GM19395 (cell line): ENCODE data around the gene PGF.

Experiments
- ATAC-seq: cut with Tn5 transposase; IDR thresholded peaks from one replicate; pipeline ENCODE4 v1.9.1; 2021; ENCODE audit warnings: mild to moderate bottlenecking, moderate library complexity; ENCODE audit not compliant: unreplicated experiment

Gene PGF

DNA sequence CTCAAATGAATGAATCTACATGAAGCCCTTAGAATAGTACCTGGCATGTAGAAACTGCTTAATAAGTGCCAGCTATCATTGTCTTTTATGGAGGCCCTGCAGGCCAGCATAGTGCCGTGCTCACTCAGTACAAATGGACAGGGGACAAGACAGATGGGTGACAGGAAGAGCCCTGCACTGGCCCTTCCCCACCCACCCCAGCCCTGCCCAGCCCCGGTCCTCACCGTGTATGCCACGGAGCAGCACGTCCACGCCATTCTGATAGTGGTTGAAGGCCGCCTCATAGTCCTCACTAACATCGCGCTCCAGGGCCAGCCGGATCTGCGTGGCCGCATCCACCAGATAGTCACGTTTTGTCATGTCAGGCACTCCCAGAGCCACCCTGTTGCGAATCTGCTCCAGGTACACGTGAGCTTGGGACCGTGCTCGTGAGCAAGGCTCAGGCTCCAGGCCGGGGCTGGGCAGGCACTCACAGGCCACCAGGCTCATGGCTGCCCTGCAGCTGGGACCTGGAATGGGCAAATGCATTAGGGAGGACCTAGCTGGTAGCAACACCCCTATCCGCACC lies 34.3 kb downstream of the PGF start:
- no peak for ATAC-seq

DNA sequence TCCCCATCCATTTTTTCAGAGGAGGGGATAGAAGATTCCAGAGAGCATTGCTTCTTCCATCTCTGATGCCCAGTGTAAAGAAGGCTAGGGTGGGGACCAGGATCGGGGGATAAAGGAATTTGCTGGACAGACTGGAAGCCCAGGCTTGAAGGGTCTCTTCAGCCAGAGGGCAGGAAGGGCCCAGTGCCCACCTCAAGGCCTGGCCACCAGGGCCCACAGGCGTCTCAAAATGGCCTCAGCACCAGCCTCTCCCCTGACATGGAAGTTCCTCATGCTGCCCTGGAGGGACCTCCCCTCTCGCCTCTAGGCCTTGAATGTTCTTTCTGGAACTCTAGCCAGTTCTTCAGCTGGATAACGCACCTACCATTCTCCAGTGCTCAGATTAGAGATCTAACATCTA lies 35.1 kb downstream of the PGF start:
- ATAC-seq, result no peak

DNA sequence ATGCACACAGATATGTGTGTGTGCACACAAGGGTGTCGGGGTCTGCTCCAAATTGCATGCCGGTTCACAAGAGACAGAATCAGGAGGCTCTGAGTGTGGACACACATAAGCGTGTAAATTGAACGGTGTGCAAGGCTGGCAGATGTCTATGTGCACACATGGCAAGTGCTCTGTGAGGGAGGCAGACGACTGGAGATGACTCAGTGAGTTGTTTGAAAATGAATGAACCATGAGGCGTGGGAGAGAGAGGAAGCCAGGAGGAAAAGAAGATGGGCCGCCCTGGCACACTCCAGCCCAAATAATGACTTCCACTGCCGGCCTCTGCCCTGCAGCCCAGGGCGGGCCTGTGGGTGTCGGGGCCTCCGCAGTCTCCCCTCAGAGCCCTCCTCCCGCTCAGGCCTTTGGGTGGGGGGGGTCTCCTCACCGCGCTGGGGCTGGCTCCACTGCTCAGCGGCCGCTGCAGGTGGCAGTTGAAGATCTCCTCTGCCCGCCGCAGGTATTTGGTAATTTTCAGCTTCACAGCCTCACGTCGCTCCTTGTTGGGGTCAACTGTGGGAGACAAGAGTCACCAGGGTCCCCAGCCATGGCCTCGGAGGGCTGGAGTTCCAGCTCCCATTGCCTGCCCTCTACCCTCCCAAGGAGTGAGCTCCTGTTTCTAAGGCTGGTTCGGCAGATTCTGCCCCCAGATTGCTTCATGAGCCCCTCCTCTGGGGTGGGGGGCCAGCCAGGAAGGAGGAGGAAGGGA lies 35.8 kb downstream of the PGF start:
- no peak for ATAC-seq

DNA sequence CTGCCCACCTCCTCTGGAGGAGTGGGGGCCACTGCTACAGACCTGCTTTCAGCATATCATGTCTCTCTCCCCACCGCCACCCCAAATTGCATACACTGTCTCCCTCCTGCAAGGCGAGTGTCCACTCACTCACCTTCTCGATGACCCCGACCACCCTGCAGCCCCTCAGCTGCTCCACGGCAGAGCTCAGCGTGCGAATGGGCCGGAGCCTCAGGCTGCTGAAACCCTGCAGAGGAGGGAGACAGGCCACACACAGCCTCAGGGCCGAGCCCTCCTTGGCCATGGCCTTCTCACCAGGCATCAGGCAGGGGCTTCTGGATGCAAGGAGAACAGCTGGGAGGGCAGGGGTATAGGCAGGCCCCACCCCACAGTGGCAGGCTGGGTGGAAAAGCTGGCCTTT lies 37.0 kb downstream of the PGF start:
- no peak for ATAC-seq

DNA sequence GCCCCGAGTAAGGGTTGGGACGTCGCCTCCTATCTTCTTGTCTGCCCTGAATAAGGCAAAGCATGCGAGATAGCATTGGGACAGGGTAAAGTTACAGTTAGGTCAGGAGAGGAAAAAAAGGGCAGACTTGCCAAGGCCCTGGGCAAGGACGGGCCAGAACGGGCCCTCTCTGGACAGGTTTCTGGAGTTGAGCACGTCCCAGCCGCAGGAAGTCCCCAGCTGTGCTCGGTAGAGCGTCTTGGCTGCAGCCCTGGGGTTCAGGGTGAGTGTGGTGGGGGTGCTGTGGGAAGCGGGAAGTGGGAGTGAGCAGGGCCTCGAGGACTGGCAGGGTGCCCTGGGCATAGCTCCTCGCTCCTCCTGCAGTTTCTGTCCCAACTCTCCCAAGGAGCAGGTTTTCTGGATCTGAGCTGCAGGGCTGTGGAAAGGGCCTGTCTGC lies 37.7 kb downstream of the PGF start:
- no peak for ATAC-seq

DNA sequence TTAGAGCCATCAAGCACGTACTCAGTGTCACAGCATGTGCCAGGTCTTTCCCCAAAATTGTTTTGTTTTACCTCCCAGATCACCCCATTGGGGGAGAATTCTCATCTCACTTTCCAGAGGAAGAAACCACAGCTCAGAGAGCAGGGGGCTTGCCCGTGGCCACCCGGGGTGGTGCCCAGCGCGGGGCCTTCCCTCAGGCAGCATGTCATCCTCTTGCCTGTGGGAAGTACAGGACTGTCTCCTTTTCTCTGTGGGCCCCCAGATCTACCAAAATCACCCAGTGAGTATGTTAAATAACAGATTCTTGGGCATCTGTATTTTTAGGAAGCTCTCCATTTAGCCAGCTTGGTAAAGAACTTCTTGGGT lies 38.2 kb downstream of the PGF start:
- ATAC-seq, result no peak

DNA sequence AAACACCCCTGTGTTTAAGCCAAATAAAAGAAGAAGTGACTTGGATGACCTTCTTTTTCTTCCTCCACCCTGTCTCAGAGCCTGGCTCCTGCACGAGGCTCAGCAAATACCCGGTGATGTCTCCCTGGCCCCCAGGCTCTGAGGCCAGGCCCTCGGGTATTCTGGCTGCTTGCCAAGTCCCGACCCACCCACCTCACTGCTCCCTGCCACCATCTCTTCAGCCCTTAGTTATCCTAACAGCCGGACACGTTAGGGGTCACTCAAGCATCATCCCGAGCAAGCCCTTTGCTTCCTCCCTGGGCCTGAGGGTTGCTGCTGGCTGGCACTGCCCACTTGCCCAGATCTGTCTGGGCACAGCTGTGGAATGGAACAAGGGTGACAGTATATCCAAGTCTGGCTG lies 39.6 kb downstream of the PGF start:
- ATAC-seq, result no peak

DNA sequence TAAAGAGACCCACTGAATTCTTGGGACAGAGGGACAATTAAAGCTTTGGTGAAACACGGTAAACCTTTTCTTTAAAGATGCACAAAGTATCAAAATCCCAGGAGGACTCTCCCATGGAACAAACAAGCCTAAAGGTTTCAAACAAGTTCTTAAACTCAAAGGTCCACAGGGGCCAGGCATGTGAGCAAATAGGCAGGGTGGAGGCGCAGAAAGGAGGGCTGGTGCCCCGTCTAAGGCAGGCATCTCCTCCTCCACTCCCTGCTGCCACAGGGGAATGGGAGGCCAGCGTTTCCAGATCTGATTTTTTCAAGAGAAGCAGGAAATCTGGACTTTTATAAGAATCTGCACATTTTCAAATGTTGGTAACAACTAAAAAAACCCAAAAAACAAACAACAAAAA lies 40.0 kb downstream of the PGF start:
- ATAC-seq, result no peak

DNA sequence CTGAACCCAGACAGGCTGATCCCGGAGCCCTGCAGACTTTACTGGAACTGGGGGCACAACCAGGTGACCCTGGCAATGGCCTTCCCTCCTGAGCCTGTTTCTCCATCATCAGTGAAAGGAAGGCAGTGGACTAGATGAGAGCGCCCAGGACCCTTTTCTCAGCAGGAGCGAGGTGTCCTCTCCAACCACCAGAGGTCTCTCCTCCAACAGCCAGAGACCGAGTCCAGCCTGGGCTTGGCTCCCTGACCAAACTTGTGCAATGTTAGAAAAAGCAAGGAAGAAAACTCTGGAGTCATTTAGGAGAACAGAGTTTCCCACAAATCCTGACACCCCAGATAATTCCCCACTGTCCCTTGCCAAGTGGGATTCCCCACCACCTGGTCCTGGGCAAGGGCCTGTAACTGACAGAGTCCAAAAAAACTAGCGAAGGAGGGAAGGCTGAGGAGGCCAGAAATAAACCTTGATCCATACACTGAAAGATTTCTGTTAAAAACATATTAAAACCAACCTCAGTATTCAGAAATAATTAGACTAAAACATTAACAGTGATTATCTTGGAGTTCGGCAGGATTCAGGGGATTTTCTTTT lies 41.3 kb downstream of the PGF start:
- ATAC-seq, result no peak

DNA sequence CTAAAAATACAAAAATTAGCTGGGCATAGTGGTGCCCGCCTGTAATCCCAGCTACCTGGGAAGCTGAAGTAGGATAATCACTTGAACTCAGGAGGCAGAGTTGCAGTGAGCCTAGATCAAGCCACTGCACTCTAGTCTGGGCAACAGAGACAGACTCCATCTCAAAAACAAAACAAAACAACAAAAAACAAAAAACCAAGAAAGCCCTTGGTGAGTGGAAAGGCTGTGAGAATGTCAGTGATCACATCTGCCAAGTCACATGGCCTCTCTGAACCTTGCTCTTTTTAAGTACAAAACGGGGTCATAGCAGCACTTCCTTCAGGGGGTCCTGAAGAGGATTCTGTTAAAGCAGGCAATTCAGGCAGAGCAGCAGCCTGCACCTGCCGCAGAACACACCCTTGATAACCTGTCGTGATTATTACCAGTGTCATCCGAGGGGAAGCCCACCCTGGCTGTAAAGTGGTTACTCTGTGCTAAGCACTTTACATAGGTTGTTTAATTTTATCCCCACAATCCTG lies 41.9 kb downstream of the PGF start:
- ATAC-seq, result no peak

DNA sequence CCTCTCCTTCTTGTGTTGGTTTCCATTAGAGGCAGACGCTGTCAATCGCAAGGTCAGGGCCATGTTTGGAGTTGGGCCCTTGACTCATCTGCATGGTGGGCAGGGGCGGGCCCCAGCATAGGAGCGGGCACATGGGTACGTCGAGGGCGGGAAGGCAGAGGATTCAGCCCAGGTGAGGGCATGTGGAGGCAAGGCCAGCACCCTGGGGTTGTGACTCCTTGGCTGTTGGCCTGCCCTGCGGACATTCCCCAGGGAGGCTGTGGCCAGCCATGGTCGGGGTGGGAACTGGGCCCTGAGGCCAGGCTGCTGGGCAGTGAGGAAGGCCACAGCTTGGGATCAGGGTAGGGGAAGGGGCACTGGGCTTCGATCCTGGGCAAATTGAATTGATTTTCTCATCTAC lies 42.6 kb downstream of the PGF start:
- no peak for ATAC-seq

DNA sequence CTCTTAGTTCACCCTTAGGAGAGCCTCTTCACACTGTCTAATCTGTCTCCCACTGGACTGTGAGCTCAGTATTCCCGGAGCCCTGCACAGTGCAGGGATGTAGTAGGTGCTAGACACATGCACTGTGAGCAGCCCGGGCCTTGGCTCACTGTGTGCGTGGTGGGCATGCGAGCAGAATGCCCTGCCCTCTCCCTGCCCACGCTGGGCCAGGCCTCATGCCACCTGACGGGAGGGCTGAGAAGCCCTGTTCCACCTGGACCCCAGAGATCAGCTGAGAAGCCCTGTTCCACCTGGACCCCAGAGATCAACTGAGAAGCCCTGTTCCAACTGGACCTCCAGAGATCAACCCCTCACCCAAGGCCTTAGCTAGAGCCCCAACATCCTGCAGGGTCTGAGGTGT lies 43.3 kb downstream of the PGF start:
- no peak for ATAC-seq

DNA sequence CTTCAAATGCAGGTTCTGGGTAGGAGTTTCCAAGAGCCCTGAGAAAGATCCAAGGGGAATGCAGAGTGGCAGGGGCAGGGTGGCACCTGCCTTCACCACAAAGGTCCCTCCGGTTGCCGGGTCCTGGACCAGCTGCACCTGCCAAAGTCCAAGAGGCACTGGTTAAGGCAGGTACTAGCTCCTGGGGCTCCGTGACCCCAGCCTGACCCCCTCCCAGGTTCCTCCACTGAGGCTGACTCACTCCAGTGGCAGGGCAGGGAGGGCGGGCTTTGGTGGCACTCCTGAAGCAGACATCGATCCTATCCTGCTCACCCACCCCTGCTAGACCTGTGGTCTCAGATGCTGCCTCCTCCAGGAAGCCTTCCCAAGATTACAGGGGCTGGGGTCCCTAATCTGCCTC lies 43.7 kb downstream of the PGF start:
- ATAC-seq, result no peak

DNA sequence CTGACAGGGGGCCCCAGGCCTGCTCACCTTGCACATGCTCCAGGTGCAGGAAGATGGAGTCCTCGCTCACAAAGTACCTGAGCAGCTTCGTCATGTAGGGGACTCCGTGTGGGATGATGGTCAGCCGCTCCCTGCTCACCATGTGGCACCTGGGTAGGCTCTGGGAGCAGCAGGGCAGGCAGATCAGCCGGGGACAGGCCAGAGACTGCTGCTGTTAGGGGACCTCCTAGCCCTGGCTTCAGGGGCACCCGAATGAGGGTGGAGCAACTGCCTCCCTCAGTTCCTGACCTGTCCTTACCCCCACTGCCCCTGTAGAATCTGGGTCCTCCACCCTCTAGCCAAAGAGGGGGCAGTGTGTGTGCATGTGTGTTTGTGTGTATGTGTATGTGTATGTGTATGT lies 44.2 kb downstream of the PGF start:
- no peak for ATAC-seq

DNA sequence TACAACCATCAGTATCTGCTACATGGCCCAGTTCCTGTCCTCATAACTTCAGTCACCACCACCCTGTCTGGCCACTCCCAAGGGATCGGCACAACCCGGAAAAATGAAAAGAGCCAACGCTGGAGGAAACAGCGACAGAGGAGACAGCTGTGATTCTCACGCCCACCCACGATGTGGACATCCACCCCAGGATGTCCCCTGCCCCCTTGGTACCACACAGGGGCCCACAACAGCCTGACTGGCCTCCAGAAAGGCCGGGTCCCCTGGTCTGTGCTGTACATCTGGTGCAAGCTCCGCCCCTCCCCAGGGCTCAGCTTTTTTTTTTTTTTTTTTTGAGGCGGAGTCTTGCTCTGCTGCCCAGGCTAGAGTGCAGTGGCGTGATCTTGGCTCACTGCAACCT lies 44.8 kb downstream of the PGF start:
- no peak for ATAC-seq

DNA sequence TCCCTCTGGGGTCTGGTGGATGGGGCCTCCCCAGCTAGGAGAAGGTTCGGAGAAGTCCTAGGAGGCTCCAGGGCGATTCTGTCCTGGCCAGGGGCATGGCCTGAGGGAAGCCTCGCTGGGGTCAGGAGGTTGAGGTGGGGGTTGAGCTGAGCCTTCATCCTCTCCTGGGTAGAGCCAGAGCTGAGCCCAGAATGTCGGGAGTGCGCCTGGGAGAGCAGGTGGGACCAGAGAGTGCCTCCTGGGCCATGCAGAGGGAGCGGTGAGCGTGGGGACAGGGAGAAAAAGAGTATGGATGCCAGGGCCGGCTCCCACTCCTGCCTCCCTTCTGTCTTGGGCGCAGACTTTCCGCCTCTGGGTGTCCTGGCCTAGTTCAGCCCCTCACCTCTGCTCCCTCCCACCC lies 45.5 kb downstream of the PGF start:
- no peak for ATAC-seq

DNA sequence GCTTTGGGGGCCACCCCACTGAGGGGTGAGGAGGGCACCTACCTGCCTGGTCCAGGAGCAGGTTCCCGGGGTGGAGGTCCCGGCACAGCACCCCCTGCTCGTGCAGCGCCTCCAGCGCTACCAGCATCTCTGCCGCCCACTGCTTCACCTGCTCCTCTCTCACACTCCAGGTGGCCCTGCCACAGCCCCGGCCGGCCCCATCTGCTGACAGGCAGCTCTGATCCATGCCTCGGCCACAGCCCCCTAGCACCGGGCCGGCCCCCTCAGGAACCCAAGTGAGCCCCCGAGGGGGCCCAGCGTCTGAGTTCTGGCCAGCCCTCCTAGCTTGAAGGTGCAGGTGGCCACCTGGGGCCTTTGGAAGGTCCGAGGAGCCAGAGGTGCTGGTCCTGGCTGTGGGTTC lies 45.9 kb downstream of the PGF start:
- no peak for ATAC-seq

DNA sequence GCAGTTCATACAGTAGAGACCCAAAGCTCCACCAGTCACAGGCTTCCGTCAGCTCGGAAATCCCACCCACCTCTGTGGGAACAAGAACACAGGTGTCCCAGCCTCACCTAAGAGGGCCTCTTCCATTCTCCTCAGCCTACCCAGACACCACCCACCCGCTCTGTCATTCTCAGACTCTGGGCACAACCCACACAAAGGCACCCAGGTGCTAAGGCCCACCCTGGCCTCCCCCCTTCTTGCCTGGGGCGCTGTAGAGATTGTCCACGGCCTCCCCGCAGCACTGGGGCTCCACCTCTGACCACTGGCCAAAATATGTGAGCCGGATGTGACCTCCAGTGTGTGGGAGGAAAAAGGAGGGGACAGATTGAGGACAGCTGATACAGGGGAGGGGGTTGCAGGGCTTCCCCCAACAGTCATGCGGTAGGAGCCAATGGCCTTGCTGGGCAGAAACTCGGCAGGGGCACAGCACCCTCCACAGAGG lies 46.5 kb downstream of the PGF start:
- ATAC-seq, result no peak

DNA sequence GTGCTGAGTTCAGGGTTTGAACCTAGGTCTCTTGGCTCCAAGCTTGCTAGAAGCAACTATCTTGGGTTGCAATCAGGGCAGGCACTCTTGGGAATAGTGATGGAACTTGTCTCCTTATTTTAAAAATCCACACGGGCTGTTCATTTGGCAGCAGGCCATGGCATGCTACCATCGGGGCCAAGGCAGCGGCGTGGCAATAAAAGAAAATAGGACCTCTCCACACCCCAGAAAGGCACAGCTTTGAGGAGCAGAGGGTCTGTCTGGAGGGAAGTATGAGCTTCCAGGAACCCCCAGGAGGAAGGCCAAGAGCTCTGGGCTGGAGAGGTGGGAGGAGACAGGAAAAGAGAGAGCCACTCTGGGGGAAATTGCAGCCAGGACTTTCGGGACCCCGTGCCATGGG lies 47.7 kb downstream of the PGF start:
- ATAC-seq, result no peak

DNA sequence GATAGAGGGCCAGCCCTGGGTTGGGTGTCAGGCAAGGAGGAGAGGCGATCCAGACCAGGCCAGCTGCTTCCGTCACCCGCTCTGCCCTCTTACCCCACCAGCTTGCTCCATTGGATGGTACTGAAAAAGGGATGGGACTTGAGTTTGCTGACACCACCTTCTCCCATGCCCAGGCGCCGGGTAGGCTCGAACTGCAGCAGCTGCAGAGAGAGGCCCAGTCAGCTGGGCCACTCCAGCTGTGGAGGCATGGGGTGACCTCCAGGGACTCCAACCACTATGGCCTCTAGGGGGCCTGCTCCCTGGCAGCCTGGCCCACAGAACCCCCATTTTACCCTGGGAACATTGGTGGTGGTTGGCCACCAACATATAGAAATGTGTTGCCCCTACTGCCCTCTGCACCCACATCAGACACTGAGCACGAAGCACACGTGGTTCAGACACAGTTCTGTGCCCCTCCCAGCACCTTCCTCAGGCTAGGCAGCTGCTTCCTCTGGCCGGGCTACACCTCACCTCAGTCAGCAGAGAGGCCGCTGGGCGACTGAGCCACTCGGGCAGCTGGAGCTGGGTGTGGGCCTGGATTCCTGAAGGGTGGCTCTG lies 48.4 kb downstream of the PGF start:
- ATAC-seq, result no peak

DNA sequence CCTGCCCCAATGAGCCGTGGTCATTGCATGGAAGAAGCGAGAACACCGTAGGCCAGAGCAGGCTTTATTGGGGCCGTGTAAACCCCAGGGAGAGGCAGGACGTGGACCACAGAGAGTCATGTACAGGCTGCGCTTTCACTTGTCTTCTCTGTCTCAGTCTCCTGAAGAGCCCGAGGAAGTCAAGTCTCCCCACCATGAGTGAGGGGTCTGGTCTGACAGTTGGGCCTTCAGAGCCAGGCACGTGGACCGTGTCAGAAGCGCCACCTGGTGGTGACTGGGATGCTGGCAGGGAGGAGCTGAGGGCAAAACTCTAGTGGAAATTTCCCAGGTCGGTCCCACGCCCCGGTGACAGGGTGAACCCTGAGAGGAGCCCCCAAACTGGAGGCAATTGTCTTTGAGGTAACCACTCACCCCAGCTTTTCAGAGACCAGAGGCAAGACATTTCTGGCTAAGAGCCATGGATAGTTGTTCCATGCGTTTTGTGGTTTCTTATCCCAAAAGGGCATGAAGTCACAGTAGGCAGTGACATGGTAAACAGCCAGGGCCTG lies 49.7 kb downstream of the PGF start:
- no peak for ATAC-seq
